ENCODE results near the gene GAK.

DNA sequence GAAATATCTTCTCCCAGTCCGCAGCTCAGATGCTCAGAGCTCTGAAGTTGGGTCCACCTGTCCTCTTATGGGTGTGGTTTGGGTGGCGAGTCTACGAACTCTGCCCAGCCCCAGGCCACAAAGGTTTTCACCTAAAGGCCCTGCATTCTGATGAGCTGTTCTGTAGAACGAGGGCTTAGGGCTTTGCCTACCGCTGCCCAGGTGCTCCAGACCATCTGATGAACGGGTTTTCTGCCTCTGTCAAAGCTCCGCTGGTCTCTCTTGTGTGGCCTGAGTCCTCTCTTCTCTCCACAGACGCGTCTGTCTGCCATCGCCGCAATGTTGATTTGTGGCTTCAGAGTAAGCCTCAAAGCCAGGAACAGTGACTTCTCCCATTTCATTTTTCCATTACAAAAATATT is 77.8 kb downstream of the GAK start:
- TF ChIP-seq, protein P1, sequence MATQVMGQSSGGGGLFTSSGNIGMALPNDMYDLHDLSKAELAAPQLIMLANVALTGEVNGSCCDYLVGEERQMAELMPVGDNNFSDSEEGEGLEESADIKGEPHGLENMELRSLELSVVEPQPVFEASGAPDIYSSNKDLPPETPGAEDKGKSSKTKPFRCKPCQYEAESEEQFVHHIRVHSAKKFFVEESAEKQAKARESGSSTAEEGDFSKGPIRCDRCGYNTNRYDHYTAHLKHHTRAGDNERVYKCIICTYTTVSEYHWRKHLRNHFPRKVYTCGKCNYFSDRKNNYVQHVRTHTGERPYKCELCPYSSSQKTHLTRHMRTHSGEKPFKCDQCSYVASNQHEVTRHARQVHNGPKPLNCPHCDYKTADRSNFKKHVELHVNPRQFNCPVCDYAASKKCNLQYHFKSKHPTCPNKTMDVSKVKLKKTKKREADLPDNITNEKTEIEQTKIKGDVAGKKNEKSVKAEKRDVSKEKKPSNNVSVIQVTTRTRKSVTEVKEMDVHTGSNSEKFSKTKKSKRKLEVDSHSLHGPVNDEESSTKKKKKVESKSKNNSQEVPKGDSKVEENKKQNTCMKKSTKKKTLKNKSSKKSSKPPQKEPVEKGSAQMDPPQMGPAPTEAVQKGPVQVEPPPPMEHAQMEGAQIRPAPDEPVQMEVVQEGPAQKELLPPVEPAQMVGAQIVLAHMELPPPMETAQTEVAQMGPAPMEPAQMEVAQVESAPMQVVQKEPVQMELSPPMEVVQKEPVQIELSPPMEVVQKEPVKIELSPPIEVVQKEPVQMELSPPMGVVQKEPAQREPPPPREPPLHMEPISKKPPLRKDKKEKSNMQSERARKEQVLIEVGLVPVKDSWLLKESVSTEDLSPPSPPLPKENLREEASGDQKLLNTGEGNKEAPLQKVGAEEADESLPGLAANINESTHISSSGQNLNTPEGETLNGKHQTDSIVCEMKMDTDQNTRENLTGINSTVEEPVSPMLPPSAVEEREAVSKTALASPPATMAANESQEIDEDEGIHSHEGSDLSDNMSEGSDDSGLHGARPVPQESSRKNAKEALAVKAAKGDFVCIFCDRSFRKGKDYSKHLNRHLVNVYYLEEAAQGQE (IDR thresholded peaks at IDR 0.05; ENCODE audit: insufficient read depth in 1 of 2, low read depth in 2 of 2, low read length in 2 of 2) = no peak
- TF ChIP-seq POLR2AphosphoS5 (IDR thresholded peaks at IDR 0.05; ENCODE audit: low read depth, low read length) (no peak), TAF1 (IDR thresholded peaks at IDR 0.05; ENCODE audit: borderline replicate concordance, insufficient read depth, low read length) (no peak), FOXP2 (optimal IDR thresholded peaks at IDR 0.05; ENCODE audit: borderline replicate concordance, extremely low read depth, extremely low read length, insufficient read depth) (no peak)
